Vagina (tissue), 2 donors: ENCODE results near the gene IMPG2.

Experiments
- CTCF ChIP-seq, 3 experiments: fragments of 450-650 bp in 2 of 3; fragments of 200-600 bp in 1 of 3; sonication (generic) in 1 of 3; IDR thresholded peaks; one replicate each; pipeline ENCODE4 v1.5.1; 2017 to 2019; ENCODE audit warnings: antibody characterized with exemption in 3 of 3, mild to moderate bottlenecking in 2 of 3, moderate library complexity in 2 of 3
- POLR2AphosphoS5 ChIP-seq, 2 donors: sonication (generic); formaldehyde crosslinking; IDR thresholded peaks; one replicate each; pipeline ENCODE4 v1.9.0; 2017; ENCODE audit warnings: antibody characterized with exemption in 2 of 2, mild to moderate bottlenecking in 2 of 2, low read depth in 1 of 2; ENCODE audit not compliant: insufficient read depth in 1 of 2

DNA sequence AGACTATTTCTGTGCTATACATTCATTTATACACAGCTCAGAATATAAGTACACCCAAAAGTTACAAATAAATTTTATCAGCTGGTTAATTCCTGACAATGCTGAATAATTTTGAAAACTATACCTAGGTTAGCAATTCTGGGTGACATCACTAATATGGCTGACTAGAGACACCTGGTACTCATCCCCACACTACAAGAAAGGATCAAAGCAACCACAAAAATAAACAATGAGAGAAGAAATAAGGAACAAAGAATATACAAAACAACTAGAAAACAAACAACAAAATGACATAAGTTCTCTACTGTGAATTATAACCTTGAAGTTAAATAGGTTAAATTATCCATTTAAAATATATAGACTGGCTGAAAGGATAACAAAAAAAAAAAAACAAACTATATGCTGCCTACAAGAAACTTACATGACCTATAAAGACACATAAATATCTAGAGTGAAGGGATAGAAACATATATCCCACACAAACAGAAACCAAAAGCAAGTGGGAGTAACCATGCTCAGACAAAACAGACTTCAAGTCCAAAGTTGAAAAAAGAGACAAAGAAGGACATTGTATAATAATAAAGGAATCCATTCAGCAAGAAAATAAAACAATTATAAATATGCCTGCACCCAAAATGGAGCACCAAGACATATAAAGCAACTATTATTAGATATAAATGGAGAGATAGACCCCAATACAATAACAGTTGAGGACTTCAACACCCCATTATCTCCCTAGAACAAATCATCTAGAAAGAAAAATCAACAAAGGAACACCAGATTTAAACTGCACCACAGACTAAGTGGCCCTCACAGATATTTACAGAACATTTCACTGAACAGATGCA lies 57.8 kb downstream of the IMPG2 start:
- no peak for TF ChIP-seq POLR2AphosphoS5 (IDR thresholded peaks at IDR 0.05; ENCODE audit: insufficient read depth in 1 of 2, low read depth in 1 of 2)
- no peak for TF ChIP-seq CTCF (IDR thresholded peaks at IDR 0.05)
